SJCRH30 (cell line): ENCODE data around the gene SGF29. TPM values are rescaled to one million over a fixed set of nuclear protein-coding genes. Genes with fewer than 3 reads are reported as not detected.
"Not testable (repeated sequence)": the region's sequence is repeated elsewhere in the genome, so short reads cannot be mapped to it uniquely, and the experiment has no call there.

Experiments
- DNase-seq, 2 experiments: peaks; one replicate each; pipeline ENCODE4 v3.0.0-alpha.2; 2015 to 2020
- H3K27ac ChIP-seq: fragments of 250-450 bp; sonication (Bioruptor Pico); 2 replicates; pipeline ENCODE4 v1.5.1; 2020; ENCODE audit warnings: mild to moderate bottlenecking, moderate library complexity
- H3K27me3 ChIP-seq: fragments of 250-450 bp; sonication (Bioruptor Pico); 2 replicates; pipeline ENCODE4 v1.5.1; 2020; ENCODE audit warnings: mild to moderate bottlenecking, moderate library complexity
- H3K36me3 ChIP-seq: fragments of 250-450 bp; sonication (Bioruptor Pico); 2 replicates; pipeline ENCODE4 v1.5.1; 2020; ENCODE audit warnings: mild to moderate bottlenecking, moderate library complexity
- H3K4me1 ChIP-seq: fragments of 250-450 bp; sonication (Bioruptor Pico); 2 replicates; pipeline ENCODE4 v1.5.1; 2020; ENCODE audit warnings: mild to moderate bottlenecking, moderate library complexity
- H3K4me3 ChIP-seq: fragments of 250-450 bp; sonication (Bioruptor Pico); 2 replicates; pipeline ENCODE4 v1.5.1; 2020; ENCODE audit warnings: mild to moderate bottlenecking, moderate library complexity
- H3K9me3 ChIP-seq: fragments of 250-450 bp; sonication (Bioruptor Pico); replicated peaks from 2 replicates; pipeline ENCODE4 v1.5.1; 2020; ENCODE audit warnings: mild to moderate bottlenecking, moderate library complexity
- total RNA-seq: library from RNA; depleted of rRNA; stranded (reverse); fragments of >200 nt; shearing (Covaris generic); gene quantifications from 2 replicates; pipeline ENCODE4 v1.2.3, GENCODE V29; 2014; rRNA removed

Gene SGF29
- total RNA-seq, 1 experiment from 2014 or later = 14.4 TPM

GRCh38 chr16:28616636-28617035 is 62.9 kb downstream of the SGF29 start:
- Histone ChIP-seq H3K4me1 (no peaks in the 10 kb centered on the region), H3K27me3 (no peaks in the 10 kb centered on the region), H3K36me3 (no peaks in the 10 kb centered on the region), H3K4me3 (no peak overlapping the region), H3K27ac (no peak overlapping the region), H3K9me3 (no peaks in the 10 kb centered on the region)
- DNase-seq = no peak

- H3K27ac ChIP-seq = no peak overlapping the region
- no peaks in the 10 kb centered on the region for H3K36me3 ChIP-seq
- DNase-seq = no peak
- no peaks in the 10 kb centered on the region for H3K9me3 ChIP-seq
- H3K27me3 ChIP-seq = no peaks in the 10 kb centered on the region
- H3K4me3 ChIP-seq = no peak overlapping the region
- H3K4me1 ChIP-seq = no peaks in the 10 kb centered on the region
Measured at GRCh38 chr16:28617874-28618273, 64.2 kb downstream of the SGF29 start.

GRCh38 chr16:28620316-28620715 is 66.6 kb downstream of the SGF29 start:
- not testable (repeated sequence) for H3K4me3 ChIP-seq, H3K36me3 ChIP-seq, H3K27me3 ChIP-seq, H3K27ac ChIP-seq, DNase-seq, H3K9me3 ChIP-seq, H3K4me1 ChIP-seq

DNA sequence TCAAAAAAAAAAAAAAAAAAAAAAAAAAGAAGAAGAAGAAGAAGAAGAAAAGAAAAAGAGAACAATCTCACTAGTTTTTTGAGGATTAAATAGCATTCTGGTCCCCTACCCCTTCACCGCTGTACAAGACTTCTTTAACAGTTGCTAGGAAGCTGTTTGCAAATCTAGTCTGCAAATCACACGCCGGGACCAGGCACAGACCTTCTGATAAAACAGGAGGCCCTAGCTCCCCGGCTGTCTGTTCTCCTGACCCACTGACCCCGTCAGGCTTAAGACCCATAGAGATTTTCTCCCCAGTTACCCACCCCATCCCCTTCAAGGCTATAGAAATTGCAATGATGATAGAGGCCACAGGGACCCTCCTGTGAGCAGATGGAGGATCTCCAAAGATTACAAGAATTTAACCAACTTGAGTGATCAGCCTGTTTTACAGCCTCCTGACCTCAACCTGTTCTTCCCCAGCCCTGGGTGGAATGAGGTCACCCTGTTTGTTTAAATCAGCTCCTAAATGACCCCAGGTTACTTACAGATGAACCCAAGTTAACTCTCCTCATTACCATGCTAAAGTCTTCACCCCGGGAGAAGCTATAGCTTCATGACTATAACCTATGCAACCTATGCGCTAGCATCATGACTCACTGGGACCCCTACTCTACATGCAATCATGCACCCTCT is 67.9 kb downstream of the SGF29 start:
- no peak overlapping the region for H3K4me3 ChIP-seq
- H3K27ac ChIP-seq = no peak overlapping the region
- H3K4me1 ChIP-seq = no peaks in the 10 kb centered on the region
- no peak for DNase-seq
- no peaks in the 10 kb centered on the region for H3K36me3 ChIP-seq
- H3K27me3 ChIP-seq = no peaks in the 10 kb centered on the region
- no peaks in the 10 kb centered on the region for H3K9me3 ChIP-seq

- not testable (repeated sequence) for H3K9me3 ChIP-seq, H3K4me1 ChIP-seq, H3K4me3 ChIP-seq, H3K27ac ChIP-seq, H3K36me3 ChIP-seq, H3K27me3 ChIP-seq, DNase-seq
Measured at GRCh38 chr16:28622532-28623171, 68.9 kb downstream of the SGF29 start.

DNA sequence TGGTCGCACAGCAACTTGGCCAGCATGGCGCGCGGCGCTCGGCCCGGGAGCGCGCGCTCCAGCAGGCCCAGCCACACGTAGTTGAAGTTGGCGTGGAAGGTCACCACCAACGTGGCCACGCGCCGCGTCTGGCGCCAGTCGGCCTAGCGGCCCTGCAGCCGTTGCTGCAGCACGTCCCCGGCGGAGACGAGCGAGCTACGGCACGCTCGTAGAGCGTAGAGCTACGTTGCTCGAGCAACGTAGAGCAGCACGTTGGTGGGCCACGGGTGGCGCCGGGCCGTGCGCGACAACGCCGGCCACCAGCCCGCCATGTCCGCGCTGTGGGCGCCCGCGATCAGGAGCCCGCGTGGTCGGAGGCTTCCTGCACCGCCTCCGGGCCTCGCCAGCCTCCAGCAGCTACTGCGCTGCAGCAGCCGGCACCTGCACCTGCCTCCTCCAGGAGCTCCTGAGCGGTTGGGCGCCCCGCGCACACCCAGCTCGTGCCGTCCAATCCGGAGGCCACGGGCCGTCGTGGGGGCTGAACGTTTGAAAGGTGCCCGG is 69.5 kb downstream of the SGF29 start:
- Histone ChIP-seq H3K9me3 (no peaks in the 10 kb centered on the region), H3K27me3 (no peaks in the 10 kb centered on the region), H3K4me3 (no peak overlapping the region), H3K36me3 (no peaks in the 10 kb centered on the region), H3K27ac (no peak overlapping the region), H3K4me1 (no peaks in the 10 kb centered on the region)
- DNase-seq = no peak

GRCh38 chr16:28630905-28631304 is 77.2 kb downstream of the SGF29 start:
- H3K4me3 ChIP-seq, H3K4me1 ChIP-seq, H3K27ac ChIP-seq, H3K9me3 ChIP-seq, DNase-seq, H3K36me3 ChIP-seq, H3K27me3 ChIP-seq: not testable (repeated sequence)

DNA sequence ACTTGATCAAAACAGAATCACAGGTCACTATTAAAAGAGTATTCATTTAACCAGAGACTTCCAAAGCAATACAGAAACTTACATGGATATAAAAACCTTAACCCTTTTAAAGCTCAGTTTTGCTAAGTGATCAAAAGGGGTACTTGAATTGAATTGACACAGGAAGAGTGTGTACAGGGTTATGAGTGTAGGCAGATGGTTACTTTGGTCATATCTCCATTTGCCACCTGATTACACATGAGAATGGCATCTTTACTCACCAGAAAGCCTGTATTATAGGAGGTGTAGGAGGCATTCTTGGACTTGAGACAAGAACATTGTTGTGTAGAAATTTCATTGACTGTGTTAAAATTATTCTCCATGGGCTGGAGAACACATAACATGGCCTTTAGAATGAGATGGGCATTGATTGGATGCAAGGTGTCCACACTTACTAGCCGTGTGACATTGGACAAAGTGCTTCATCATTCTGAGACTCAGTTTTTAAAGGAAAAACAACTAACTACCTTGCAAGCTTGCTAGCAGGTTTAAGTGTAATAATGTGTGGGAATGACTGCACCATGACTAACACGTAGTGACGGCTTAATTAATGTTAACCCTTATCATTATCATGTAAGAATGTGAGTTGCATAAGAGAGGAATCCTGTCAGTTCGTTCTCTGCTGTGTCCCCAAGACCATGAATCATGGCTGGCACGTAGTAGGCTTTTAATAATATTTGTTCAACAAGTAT is 82.5 kb downstream of the SGF29 start:
- not testable (repeated sequence) for H3K9me3 ChIP-seq, DNase-seq, H3K4me3 ChIP-seq, H3K4me1 ChIP-seq, H3K36me3 ChIP-seq, H3K27ac ChIP-seq, H3K27me3 ChIP-seq

- H3K36me3 ChIP-seq, H3K27ac ChIP-seq, DNase-seq, H3K4me1 ChIP-seq, H3K27me3 ChIP-seq, H3K9me3 ChIP-seq, H3K4me3 ChIP-seq: not testable (repeated sequence)
Measured at GRCh38 chr16:28637765-28638164, 84.0 kb downstream of the SGF29 start, which contains the start of gene NPIPB8. Gene NPIPB8 (plus strand): TSS chr16:28638065. CDS start chr16:28638361, 296 bp downstream.

DNA sequence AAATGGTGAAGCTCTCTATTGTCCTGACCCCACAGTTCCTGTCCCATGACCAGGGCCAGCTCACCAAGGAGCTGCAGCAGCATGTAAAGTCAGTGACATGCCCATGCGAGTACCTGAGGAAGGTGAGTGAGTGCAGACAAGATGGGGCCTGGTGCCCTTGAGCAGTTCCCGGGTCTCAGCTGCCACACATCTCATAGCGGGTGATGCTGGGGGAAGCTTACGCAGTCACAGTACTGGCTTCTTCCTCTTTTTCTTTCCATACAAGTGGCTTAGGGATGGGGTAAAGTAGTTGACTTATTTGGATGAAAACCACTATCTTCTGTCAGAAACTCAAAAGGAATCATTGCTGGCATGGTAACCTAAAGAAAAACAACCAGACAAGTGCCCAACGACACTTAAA is 84.6 kb downstream of the SGF29 start:
- not testable (repeated sequence) for H3K27me3 ChIP-seq, DNase-seq, H3K27ac ChIP-seq, H3K9me3 ChIP-seq, H3K4me3 ChIP-seq, H3K4me1 ChIP-seq, H3K36me3 ChIP-seq

DNA sequence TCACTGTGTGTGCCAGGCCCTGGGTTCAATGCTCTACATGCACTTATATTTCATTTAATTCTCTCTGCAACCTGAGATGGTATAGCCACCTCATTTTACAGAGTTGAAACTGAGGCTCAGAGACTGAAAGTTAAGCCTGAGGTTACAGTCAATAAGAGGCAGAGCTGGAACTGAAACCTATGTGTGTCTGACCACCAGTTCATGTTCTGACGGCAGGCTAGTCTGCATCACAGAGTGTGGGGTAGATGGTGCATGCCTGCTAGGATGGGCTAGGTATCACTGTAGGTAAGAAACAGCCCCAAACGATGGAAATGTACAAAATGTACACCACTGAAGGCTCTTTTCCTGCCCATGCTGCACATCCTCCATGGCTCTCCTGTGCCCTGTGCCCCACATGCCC is 86.2 kb downstream of the SGF29 start:
- H3K4me1 ChIP-seq, DNase-seq, H3K27ac ChIP-seq, H3K4me3 ChIP-seq, H3K36me3 ChIP-seq, H3K9me3 ChIP-seq, H3K27me3 ChIP-seq: not testable (repeated sequence)

Other genes starting within 250 kb of the SGF29 start
- 0.20 and 1.2 TPM in 2 replicates for gene NPIPB6, start 190.4 kb upstream of the SGF29 start, total RNA-seq
- 39.9 and 44.6 TPM in 2 replicates for gene EIF3CL, start 150.1 kb upstream of the SGF29 start, total RNA-seq
- gene NPIPB7, start 81.6 kb upstream of the SGF29 start, total RNA-seq = not detected in 2 replicates
- gene CLN3, start 61.8 kb upstream of the SGF29 start, total RNA-seq = 7.3 and 10.2 TPM in 2 replicates
- gene APOBR, start 59.3 kb upstream of the SGF29 start, total RNA-seq = not detected in 2 replicates
- not detected in 2 replicates for gene IL27, start 47.1 kb upstream of the SGF29 start, total RNA-seq
- not detected in 2 replicates for gene NUPR1, start 14.9 kb upstream of the SGF29 start, total RNA-seq
- gene SULT1A2, start 43.1 kb downstream of the SGF29 start, total RNA-seq = not detected in 2 replicates
- 1.4 and 1.8 TPM in 2 replicates for gene SULT1A1, start 56.1 kb downstream of the SGF29 start, total RNA-seq
- gene NPIPB8, start 84.1 kb downstream of the SGF29 start, total RNA-seq = not detected in 2 replicates
- gene EIF3C, start 157.5 kb downstream of the SGF29 start, total RNA-seq = 361 and 372 TPM in 2 replicates
- 1.1 TPM in 1 of 2 replicates, not detected in the other for gene NPIPB9, start 197.9 kb downstream of the SGF29 start, total RNA-seq